ENCODE measurements around the gene MEGF6. TPM values are rescaled to one million over a fixed set of nuclear protein-coding genes. Genes with fewer than 3 reads are reported as not detected.

MEGF6 gene
- total RNA-seq, 1 donor from 2014 or later = 6.4 TPM

GRCh38 chr1:3459051-3459908 is 152.0 kb downstream of the MEGF6 start:
- no peak for DNase-seq

- DNase-seq = no peak
Observed at GRCh38 chr1:3457910-3458883, 153.1 kb downstream of the MEGF6 start.

- no peak for DNase-seq
Observed at GRCh38 chr1:3456964-3457909, 154.1 kb downstream of the MEGF6 start.

GRCh38 chr1:3456449-3456963 is 154.8 kb downstream of the MEGF6 start:
- no peak for DNase-seq

- DNase-seq = no peak
Observed at GRCh38 chr1:3455670-3456448, 155.4 kb downstream of the MEGF6 start.

GRCh38 chr1:3454811-3455618 is 156.3 kb downstream of the MEGF6 start:
- DNase-seq = no peak

- DNase-seq = no peak
Observed at GRCh38 chr1:3453891-3454810, 157.2 kb downstream of the MEGF6 start, which contains the start of gene ARHGEF16. ARHGEF16 (plus strand) TSS chr1:3454665; CDS start chr1:3463085, 8,420 bp downstream.

GRCh38 chr1:3453203-3453761 is 158.0 kb downstream of the MEGF6 start:
- DNase-seq = peak; percentile 49

- no peak for DNase-seq
Observed at GRCh38 chr1:3452866-3453175, 158.5 kb downstream of the MEGF6 start.

- DNase-seq = no peak
Observed at GRCh38 chr1:3451994-3452865, 159.1 kb downstream of the MEGF6 start.

GRCh38 chr1:3450983-3451382 is 160.3 kb downstream of the MEGF6 start:
- DNase-seq = no peak

GRCh38 chr1:3450202-3450863 is 161.0 kb downstream of the MEGF6 start:
- DNase-seq = no peak

GRCh38 chr1:3444736-3445135 is 166.6 kb downstream of the MEGF6 start:
- no peak for DNase-seq

GRCh38 chr1:3444298-3444697 is 167.0 kb downstream of the MEGF6 start:
- DNase-seq = no peak

GRCh38 chr1:3443807-3444206 is 167.5 kb downstream of the MEGF6 start:
- DNase-seq = no peak

GRCh38 chr1:3442901-3443300 is 168.4 kb downstream of the MEGF6 start:
- DNase-seq = no peak

GRCh38 chr1:3442331-3442730 is 169.0 kb downstream of the MEGF6 start:
- no peak for DNase-seq

All from occipital lobe (tissue), 2 donors.